H9 (cell line): Measurements from ENCODE around the gene U2AF1L4. TPM values are rescaled to one million over a fixed set of nuclear protein-coding genes. Genes with fewer than 3 reads are reported as not detected.

Experiments
- DNase-seq: peaks from one replicate; pipeline ENCODE4 v3.0.0-alpha.2; 2017
- H2AFZ ChIP-seq: one replicate; pipeline ENCODE4 v1.6.1; 2013; ENCODE audit warnings: mild to moderate bottlenecking, low read length, control low read depth, moderate library complexity
- H2AK5ac ChIP-seq: 2 replicates; pipeline ENCODE4 v1.6.1; 2013; ENCODE audit warnings: low read length, control low read depth, mixed read lengths; ENCODE audit not compliant: insufficient read length
- H2BK120ac ChIP-seq: one replicate; pipeline ENCODE4 v1.6.1; 2013; ENCODE audit warnings: low read depth, mild to moderate bottlenecking, low read length, control low read depth, inconsistent platforms; ENCODE audit not compliant: poor library complexity, severe bottlenecking
- H2BK12ac ChIP-seq: 2 replicates; pipeline ENCODE4 v1.6.1; 2013; ENCODE audit warnings: low read length, control low read depth, mixed read lengths, low read depth; ENCODE audit not compliant: insufficient read length
- H2BK15ac ChIP-seq: 2 replicates; pipeline ENCODE4 v1.6.1; 2013; ENCODE audit warnings: low read depth, low read length, control low read depth
- H2BK20ac ChIP-seq: one replicate; pipeline ENCODE4 v1.6.1; 2013; ENCODE audit warnings: low read depth, mild to moderate bottlenecking, low read length, control low read depth, inconsistent platforms; ENCODE audit not compliant: poor library complexity, severe bottlenecking
- H2BK5ac ChIP-seq: 2 replicates; pipeline ENCODE4 v1.6.1; 2013; ENCODE audit warnings: low read length, control low read depth, mixed read lengths; ENCODE audit not compliant: insufficient read length
- H3K14ac ChIP-seq: 2 replicates; pipeline ENCODE4 v1.6.1; 2013; ENCODE audit warnings: low read length, control low read depth; ENCODE audit not compliant: insufficient read depth
- H3K18ac ChIP-seq: 2 replicates; pipeline ENCODE4 v1.6.1; 2013; ENCODE audit warnings: low read depth, mild to moderate bottlenecking, mixed read lengths, low read length, control low read depth; ENCODE audit not compliant: insufficient read length
- H3K23ac ChIP-seq: 2 replicates; pipeline ENCODE4 v1.6.1; 2013; ENCODE audit warnings: low read length, control low read depth, mixed read lengths, low read depth; ENCODE audit not compliant: insufficient read length
- H3K23me2 ChIP-seq: 2 replicates; pipeline ENCODE4 v1.6.1; 2013; ENCODE audit warnings: low read depth, mild to moderate bottlenecking, mixed read lengths, low read length, control low read depth; ENCODE audit not compliant: insufficient read length, poor library complexity, severe bottlenecking
- H3K27ac ChIP-seq: 2 replicates; pipeline ENCODE4 v1.5.1; 2013; ENCODE audit warnings: low read length, control low read depth, mixed read lengths, low read depth; ENCODE audit not compliant: insufficient read length
- H3K27me3 ChIP-seq: 2 replicates; pipeline ENCODE4 v1.6.1; 2013; ENCODE audit warnings: low read length, control low read depth, inconsistent platforms; ENCODE audit not compliant: insufficient read depth
- H3K4ac ChIP-seq: 2 replicates; pipeline ENCODE4 v1.6.1; 2013; ENCODE audit warnings: low read depth, mild to moderate bottlenecking, control low read depth, inconsistent platforms, low read length, moderate library complexity
- H3K4me1 ChIP-seq: 2 replicates; pipeline ENCODE4 v1.6.1; 2013; ENCODE audit warnings: low read length, control low read depth, inconsistent platforms; ENCODE audit not compliant: insufficient read depth
- H3K4me2 ChIP-seq: 2 replicates; pipeline ENCODE4 v1.6.1; 2013; ENCODE audit warnings: low read length, control low read depth, mixed read lengths; ENCODE audit not compliant: insufficient read length, insufficient read depth
- H3K56ac ChIP-seq: 2 replicates; pipeline ENCODE4 v1.6.1; 2013; ENCODE audit warnings: low read depth, mild to moderate bottlenecking, mixed read lengths, low read length, control low read depth; ENCODE audit not compliant: insufficient read length
- H3K79me1 ChIP-seq: 2 replicates; pipeline ENCODE4 v1.6.1; 2013; ENCODE audit warnings: low read depth, mild to moderate bottlenecking, moderate library complexity, low read length, control low read depth, inconsistent platforms; ENCODE audit not compliant: insufficient read depth, poor library complexity, severe bottlenecking
- H3K79me2 ChIP-seq: 2 replicates; pipeline ENCODE4 v1.6.1; 2013; ENCODE audit warnings: low read length, control low read depth, inconsistent platforms; ENCODE audit not compliant: insufficient read depth
- H3K9ac ChIP-seq: 2 replicates; pipeline ENCODE4 v1.6.1; 2013; ENCODE audit warnings: low read length, control low read depth, mixed read lengths; ENCODE audit not compliant: insufficient read length; ENCODE audit errors: extremely low read depth
- H3K9me3 ChIP-seq: one replicate; pipeline ENCODE4 v1.6.1; 2013; ENCODE audit warnings: low read depth, low read length, inconsistent platforms; ENCODE audit not compliant: control insufficient read depth
- H3T11ph ChIP-seq: one replicate; pipeline ENCODE4 v1.6.1; 2013; ENCODE audit warnings: mild to moderate bottlenecking, low read length, control low read depth, inconsistent platforms
- H4K20me1 ChIP-seq: one replicate; pipeline ENCODE4 v1.6.1; 2013; ENCODE audit not compliant: control insufficient read depth, insufficient read length, insufficient read depth
- H4K5ac ChIP-seq: 2 replicates; pipeline ENCODE4 v1.6.1; 2013; ENCODE audit warnings: low read depth, mild to moderate bottlenecking, mixed read lengths, low read length, control low read depth; ENCODE audit not compliant: insufficient read length
- H4K8ac ChIP-seq: replicated peaks from 2 replicates; pipeline ENCODE4 v1.6.1; 2013; ENCODE audit warnings: low read length, control low read depth, mixed read lengths, low read depth; ENCODE audit not compliant: insufficient read length
- H4K91ac ChIP-seq: 2 replicates; pipeline ENCODE4 v1.6.1; 2013; ENCODE audit warnings: low read depth, mild to moderate bottlenecking, moderate library complexity, mixed read lengths, low read length, control low read depth; ENCODE audit not compliant: insufficient read length
- H3K27ac Mint-ChIP-seq, 3 experiments: 2 replicates in 2 of 3; 3 replicates in 1 of 3; pipeline ENCODE4 v1.8.0; 2020 to 2021; ENCODE audit warnings: mixed read lengths in 3 of 3, mild to moderate bottlenecking in 1 of 3, moderate library complexity in 1 of 3
- H3K27me3 Mint-ChIP-seq: 2 replicates; pipeline ENCODE4 v1.8.0; 2021; ENCODE audit warnings: low read depth, mild to moderate bottlenecking, moderate library complexity, mixed read lengths
- H3K36me3 Mint-ChIP-seq, 3 experiments: 2 replicates in 2 of 3; 3 replicates in 1 of 3; pipeline ENCODE4 v1.8.0; 2020 to 2021; ENCODE audit warnings: low read depth in 3 of 3, mixed read lengths in 3 of 3; ENCODE audit not compliant: insufficient read depth in 1 of 3
- H3K4me1 Mint-ChIP-seq, 2 experiments: 2 replicates each; pipeline ENCODE4 v1.8.0; 2020; ENCODE audit warnings: mixed read lengths in 2 of 2
- H3K4me3 Mint-ChIP-seq, 2 experiments: 2 replicates in 1 of 2; 3 replicates in 1 of 2; pipeline ENCODE4 v1.8.0; 2020 to 2021; ENCODE audit warnings: mild to moderate bottlenecking in 2 of 2, mixed read lengths in 2 of 2, moderate library complexity in 1 of 2
- H3K9me3 Mint-ChIP-seq, 2 experiments: 2 replicates in 1 of 2; 3 replicates in 1 of 2; pipeline ENCODE4 v1.8.0; 2020; ENCODE audit warnings: mild to moderate bottlenecking in 2 of 2, mixed read lengths in 2 of 2, moderate library complexity in 1 of 2
- CTCF ChIP-seq: fragments of 200-600 bp; sonication (generic); conservative IDR thresholded peaks from 3 replicates; pipeline ENCODE4 v1.8.0; 2021; ENCODE audit warnings: antibody characterized with exemption, mild to moderate bottlenecking
- WGBS: extraction: QIAGEN DNeasy Blood & Tissue Kit; methylation state at CpG from one replicate; pipeline ENCODE4 v1.1.7; 2013; ENCODE audit warnings: missing lambda C conversion rate, low lambda C conversion rate, mixed read lengths; ENCODE audit not compliant: insufficient read length; ENCODE audit errors: extremely low coverage; 5-methylcytosine and 5-hydroxymethylcytosine counted together
- total RNA-seq: library from RNA; stranded (reverse); gene quantifications from 2 replicates; pipeline ENCODE4 v1.2.1, GENCODE V29; 2021

Gene U2AF1L4
- total RNA-seq, 1 experiment from 2014 or later, result 16.8 TPM

GRCh38 chr19:35750167-35750566, 4.9 kb upstream of the U2AF1L4 start:
- Mint-ChIP-seq H3K4me1 (peaks cover 17 to 24% of the 10 kb centered on the region in 2 experiments), H3K4me3 (no peak overlapping the region; a peak in 1 of 5 replicates), H3K27ac (no peak overlapping the region), H3K9me3 (no peaks in the 10 kb centered on the region), H3K27me3 (peaks cover 3% of the 10 kb centered on the region), H3K36me3 (peaks cover 0 to 8% (median 6%) of the 10 kb centered on the region in 3 experiments; a peak in 3 of 7 replicates)
- Histone ChIP-seq H2BK12ac (no peak overlapping the region), H4K91ac (no peak overlapping the region), H2BK20ac (no peak overlapping the region), H3K27me3 (no peaks in the 10 kb centered on the region), H3T11ph (no peak overlapping the region), H2BK120ac (no peak overlapping the region), H3K23me2 (peaks cover 10% of the 10 kb centered on the region), H3K14ac (no peak overlapping the region), H2BK15ac (no peak overlapping the region), H3K79me1 (peaks cover 3% of the 10 kb centered on the region), H2BK5ac (no peak overlapping the region), H4K20me1 (no peaks in the 10 kb centered on the region), H3K56ac (no peak overlapping the region), H4K8ac (no peak overlapping the region), H3K27ac (no peak overlapping the region), H2AFZ (no peak overlapping the region), H2AK5ac (no peak overlapping the region), H3K4me1 (peaks cover 4% of the 10 kb centered on the region; the same call in 1 of the 2 replicates), H3K9ac (no peak overlapping the region), H4K5ac (no peak overlapping the region), H3K4ac (no peak overlapping the region), H3K4me2 (no peak overlapping the region), H3K79me2 (no peaks in the 10 kb centered on the region), H3K9me3 (no peaks in the 10 kb centered on the region), H3K18ac (no peak overlapping the region), H3K23ac (no peak overlapping the region)
- no peak for TF ChIP-seq CTCF
- no peak for DNase-seq
- no CpG with 5 or more reads among the region's 5 CpGs for WGBS
